Stimulated activated CD8-positive, alpha-beta memory T cell treated with anti-CD3 and anti-CD28 coated beads, Interleukin-15, amount 100 ng/mL, for 4 hours (primary cell): ENCODE data around the gene GYG1.

Source experiments
- DNase-seq, 2 donors: peaks; one replicate each; pipeline ENCODE4 v3.0.0-alpha.2; 2020; ENCODE audit warnings: low read depth in 2 of 2

Gene GYG1

DNA sequence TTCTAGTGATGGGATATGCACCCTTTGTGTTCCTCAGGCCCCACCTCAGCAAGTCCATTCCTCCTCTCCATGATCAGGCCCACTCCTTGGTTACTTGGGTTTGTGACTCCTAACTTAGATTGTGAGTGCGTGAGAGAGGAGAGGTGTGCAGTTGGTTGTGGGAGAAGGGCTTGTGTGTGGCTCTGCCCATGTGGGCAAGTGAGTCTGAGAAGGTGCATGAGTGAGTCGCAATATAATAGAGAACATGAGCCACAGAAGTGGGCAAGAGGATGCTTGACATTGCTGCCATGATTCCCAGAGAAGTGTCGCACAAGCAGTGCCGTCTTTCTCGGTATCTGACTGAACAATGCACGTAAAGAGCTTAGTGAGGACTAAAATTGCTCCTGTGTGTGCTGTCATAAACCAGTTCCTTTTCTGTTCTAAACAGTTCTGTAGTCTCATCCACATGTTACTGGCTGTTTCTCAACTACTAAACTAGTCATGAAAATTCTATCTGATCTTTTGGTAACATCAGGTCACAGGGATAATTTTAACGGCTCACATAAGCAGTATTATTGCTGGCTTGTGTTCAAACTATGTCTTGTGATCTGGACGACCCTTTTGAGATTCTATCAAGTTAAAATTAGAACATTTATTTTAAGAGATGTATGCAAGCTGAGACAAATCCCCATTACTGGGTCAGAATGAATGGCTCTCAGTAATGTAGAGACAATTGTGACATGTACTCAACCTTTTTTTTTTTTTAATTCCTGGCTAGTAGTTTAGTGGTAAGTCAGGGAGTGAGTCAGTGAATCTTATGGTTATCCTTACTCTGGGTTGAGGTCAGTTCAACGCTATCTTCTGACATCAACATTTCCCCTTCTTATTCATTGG, 25.6 kb downstream of the GYG1 start:
- DNase-seq = no peak

DNA sequence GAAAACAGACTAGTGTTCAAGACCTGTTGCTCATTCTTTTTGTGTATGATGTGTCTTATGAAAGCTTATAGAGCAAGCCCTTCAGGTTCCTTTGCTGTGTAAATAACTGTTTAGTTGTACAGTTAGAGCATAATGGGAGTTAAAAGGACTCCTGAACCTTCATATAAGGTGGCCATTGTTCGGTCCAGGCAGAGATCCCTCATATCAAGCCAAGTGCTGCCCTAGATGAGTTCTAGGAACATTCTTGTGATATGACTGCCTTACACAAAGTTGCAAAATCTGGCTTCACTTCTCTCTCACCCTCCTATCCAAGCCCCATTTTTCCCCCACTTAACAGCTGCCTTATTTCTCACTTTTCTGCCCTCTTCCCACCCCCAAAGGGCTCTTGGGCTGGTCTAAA, 26.9 kb downstream of the GYG1 start:
- DNase-seq = no peak

DNA sequence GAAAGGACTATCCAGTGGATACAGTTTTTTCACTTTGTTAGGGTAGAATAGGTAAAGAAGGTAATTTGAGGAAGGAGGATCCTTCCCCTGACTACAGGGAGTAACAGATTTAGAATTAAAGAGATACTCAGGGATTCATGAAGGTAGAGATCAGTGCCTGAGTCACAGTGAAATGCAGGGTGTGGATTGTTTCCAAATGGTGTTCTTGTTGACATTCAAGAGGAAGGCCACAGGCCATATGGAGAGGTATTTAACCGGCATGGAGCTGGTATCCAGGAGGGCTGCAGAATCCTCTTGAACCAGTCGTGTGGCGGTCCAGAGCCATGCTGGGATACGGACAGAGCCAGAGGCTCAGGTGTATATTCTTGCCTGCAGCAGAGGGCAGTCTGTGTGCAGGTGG, 28.2 kb downstream of the GYG1 start:
- DNase-seq = no peak

DNA sequence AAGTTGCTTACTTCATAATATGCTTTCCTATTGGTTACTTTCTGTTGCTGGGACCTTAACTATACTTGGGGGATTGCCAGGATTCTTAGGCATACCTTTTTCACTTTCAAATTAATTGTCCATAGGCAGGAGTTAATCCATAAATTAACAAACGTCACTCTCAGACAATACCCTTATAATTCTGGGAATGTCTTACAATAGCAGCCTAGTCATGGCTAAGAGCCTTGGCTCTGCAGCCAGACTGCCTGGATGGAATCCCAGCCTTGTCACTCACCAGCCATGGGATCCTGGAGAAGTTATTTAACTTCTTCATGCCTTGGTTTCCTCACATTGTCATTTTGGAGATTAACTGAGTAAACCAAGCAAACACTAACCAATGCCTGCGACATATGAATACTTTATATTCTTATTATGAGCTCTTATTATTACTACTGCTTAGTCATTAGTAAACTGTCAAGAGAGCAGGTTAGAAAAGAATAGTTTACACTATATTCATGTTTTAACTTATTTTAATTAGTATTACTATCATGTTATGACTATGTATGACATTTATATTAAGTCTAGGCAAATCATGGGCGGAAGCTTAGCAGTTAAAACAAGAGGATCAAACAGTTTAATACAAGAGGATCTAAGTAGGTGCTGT, 29.0 kb downstream of the GYG1 start:
- no peak for DNase-seq

DNA sequence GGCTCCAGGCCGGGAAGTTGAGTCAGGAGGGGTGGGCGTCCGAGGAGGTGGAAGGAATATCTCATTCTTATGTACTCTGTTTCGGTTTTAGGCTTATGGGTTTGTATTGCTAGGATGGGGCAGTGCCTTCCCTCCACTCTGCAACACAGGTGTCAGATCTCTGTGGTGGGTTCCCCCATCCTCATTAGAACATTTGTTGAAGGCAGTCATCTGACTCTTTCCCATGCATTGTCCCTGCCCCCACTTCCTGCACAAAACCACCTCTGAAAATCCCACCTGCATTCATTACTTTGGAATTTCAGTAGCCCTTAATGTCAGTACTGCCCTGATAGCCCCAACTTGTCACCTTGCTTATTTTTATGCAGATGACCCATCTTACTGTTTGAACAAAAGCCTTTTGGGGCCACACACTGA, 29.5 kb downstream of the GYG1 start:
- DNase-seq = no peak

DNA sequence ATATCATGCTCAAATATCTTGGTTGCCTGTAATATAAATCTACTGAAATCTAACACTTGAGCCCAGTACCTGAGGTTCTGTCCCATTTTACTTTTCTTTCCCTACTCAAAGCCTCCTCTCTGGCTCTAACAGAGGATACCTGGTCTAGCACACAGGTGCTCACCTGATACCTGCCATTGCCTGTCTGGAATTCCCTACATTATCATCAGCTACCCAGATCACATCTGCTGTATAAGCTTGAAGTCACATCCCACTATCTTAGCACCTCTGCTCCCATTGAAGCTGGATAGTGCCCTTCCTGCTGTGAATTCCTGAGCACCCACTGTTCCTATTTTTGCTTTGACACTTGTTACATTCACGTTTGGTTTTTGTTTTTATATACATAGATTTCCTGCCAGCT, 30.5 kb downstream of the GYG1 start:
- no peak for DNase-seq

DNA sequence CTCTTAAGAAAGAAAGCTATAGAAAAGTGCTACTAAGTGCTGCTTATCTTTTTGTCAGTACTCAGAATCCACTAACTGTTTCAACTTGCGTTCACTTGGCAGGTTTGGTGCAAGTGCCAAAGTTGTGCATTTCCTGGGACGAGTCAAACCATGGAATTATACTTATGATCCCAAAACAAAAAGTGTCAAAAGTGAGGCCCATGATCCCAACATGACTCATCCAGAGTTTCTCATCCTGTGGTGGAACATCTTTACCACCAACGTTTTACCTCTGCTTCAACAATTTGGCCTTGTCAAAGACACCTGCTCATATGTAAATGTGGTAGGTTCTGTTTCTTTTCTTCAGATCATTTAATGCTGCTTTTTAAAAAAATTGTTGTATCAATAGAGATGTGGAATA, 32.6 kb downstream of the GYG1 start:
- DNase-seq = no peak

DNA sequence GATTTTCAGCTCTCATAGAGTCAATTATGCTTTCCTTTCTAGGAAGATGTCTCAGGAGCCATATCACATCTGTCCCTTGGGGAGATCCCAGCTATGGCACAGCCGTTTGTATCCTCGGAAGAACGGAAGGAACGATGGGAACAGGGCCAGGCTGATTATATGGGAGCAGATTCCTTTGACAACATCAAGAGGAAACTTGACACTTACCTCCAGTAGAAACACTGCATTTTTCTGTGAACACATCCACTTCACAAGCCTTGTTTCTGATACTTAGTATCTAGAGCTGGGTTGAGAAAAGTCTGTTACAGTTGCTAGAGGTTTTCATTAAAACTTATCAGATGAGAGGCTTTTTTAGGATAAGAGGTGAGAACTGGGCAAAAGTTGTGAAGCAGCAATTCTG, 35.4 kb downstream of the GYG1 start:
- no peak for DNase-seq

DNA sequence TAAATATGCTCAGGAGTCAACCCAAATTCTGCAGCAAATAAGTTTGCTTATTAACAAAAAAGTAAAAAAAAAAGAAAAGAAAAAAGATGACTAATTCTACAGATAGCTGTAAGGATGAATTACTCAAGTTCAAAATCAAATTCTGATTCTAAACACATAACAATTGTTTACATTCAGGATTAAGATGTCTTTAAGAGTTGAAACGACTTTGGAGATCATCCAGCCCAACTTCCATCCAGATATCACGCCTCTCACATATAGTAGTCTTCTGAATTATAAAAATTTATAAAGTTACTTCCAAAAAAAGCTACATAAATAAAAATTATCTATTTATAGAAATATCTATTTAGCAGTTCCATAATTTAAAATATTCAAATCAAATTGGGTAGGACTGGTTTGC, 39.8 kb downstream of the GYG1 start:
- DNase-seq = no peak

DNA sequence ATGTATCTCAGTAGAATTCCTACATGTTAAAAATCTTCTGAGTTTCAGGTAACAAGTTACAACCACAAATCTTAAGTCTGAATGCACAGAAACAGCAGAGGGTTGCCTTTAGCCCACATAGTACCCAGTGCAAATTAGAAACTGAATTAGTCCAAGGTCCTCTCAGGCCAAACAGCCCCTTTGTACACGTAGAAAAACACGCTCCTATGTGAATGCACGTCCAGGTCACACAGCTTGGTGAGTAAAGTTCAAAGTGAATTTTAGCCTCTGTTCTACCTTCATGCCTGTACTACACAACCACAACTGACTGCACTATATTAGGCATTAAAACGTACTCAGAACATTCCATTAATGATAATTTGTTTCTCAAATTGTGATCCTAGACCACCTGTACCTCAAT, 46.3 kb downstream of the GYG1 start:
- no peak for DNase-seq

DNA sequence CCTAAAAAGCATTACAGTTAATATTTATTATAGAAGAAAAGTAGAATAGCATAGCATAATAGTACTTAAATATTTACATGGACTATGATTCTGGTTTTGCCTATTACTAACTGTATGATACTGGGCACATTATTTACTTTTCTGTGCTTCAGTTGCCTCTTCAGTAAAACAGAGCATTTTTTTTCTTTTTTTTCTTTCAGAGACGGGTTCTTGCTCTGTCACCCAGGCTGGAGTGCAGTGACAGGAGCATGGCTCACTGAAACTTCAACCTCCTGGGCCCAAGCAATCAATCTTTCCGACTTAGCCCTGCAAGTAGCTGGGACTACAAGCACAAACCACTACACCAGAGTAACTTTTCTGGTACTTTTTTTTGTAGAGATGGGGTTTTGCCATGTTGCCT, 47.0 kb downstream of the GYG1 start:
- DNase-seq = no peak

DNA sequence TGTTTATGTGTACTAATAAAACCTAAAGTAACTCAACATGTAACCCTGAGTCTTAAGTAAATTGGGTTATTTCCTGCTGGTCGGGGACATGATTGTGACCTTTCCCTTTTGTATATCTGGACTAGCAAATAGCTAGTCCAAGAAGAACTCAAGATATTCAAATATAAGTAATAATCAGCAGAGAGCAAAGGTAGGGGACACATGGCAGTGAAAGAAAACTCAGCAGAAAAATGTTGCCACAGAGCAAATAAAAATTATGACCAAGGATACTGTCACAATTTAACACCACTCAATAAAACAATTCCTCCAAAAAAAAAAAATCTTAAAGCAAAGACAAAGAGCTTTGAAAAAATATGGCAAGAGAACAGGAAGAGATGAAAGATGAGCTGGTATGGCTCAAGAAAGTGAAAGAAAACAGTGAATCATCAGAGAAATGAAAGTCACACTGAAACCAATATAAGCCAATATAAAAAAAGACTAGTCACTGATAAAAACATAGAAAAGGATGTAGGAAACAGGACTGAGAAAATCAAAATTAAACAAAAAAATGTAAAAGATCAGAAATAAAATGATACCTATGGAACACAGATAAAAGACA, 51.5 kb downstream of the GYG1 start:
- no peak for DNase-seq

DNA sequence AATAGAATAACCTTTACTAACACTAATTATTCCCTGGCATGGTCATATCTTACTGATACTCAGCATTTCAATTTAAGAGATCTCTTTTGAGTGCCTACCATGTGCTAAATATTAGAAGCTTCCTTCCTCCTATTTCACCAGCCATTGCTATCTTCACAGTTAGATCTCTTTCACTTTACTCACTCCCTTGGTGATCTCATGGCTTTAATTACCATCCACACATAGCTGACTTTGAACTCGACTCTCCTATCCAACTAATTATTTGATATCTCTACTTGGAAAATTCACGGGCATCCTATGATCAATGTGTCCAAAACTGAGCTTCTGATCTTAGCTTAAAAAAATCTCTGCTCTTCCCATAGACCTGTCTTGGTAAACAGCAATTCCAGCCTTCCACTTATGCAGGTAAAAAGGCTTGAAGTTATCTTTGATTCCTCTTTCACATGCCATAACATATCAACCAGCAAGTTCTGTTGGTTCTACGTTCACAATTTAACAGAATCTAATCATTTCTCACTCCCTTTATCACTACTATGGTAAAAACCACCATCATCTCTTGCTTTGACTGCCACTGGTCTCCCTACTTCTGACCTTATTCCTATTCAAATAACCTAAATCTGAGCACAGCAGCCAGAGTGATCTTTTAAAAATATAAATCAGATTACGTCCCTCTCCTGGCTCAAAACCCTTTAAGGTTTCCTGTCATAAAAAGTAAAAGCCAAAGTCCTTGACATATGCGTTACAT, 53.2 kb downstream of the GYG1 start:
- no peak for DNase-seq

DNA sequence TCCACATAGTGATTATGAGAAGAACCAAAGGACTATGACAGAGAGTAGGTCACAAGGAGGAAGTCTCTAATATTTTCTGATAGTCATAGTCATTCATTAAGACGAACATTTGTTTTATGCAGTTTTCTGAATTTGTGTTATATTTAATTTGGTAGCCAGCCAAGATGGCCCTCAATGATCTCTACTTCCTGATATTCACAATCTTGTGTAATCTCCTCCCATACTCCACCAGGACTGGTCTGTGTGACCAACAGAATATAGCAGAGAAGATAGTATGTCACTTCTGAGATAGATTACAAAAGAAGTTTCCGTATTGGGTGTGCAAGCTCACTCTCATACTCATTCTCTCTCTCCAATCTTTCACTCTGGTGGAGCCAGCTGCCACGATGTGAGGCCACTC, 64.2 kb downstream of the GYG1 start:
- no peak for DNase-seq

DNA sequence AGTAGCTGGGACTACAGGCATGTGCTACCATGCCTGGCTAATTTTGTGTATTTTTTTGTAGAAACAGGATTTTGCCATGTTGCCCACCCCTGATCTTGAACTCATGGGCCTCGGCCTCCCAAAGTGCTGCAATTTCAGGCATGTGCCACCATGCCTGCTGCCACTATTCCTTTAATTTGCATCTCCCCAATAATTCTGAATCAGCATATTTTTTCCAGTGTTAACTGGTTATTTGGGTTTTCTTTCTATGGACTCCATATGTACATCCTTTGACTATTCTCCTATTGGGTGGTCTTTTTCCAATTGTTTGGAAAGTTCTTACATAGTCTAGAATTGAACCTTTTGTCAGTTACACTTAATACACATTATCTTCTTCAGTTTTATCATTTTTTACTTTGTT, 66.9 kb downstream of the GYG1 start:
- no peak for DNase-seq

DNA sequence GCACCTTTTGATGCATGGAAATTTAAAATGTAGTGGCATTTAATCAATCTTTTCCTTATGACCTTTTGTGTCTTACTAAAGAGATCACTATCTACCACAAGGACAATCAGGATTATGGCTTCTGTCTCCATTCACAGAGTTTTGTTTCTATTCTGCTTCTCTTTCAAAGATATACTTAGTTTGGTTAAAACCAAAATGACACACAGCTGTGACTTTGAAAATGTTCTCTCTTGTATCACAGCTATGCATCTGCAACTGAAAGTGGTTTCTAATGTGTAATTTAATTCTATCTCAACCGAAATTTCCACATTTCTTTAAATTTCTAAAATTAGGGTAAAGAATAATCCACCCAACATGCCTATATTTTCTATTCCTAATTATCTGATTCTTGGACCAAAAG, 67.3 kb downstream of the GYG1 start:
- DNase-seq = no peak

DNA sequence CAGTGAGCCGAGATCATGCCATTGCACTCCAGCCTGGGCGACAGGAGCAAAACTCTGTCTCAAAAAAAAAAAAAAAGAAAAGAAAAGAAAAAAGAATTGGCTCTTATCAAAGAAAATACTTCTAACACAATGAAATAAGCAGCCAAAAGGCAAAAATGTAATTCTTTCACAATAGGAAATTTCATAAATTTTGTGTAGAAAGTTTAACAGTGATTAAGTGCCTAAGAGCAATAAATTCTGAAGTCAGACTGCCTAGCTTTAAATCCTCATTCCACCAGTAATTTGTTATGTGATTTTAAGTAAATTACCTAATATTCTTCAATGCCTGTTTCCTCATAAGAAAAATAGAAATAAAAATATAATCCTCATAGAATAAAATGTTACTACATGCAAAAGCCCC, 70.4 kb downstream of the GYG1 start:
- no peak for DNase-seq

DNA sequence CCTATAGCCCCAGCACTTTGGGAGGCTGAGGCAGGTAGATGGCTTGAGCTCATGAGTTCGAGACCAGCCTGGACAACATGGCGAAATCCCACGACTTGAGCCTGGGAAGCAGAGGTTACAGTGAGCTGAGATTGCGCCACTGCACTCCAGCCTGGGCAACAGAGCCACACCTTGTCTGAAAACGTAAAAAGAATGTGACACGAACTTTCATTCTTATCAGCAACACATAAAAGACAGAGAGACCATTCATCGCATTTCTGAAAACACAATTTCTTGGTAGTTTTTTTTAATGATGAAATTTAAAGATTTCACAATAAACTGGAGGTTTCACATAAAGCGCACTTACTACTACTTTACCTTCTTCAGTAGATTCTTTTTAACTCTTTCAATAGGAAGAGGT, 76.5 kb downstream of the GYG1 start:
- DNase-seq = no peak
